VCaP (cell line): Measurements from ENCODE around the gene BNIP5.

Experiments used
- H3K27ac ChIP-seq: fragments of 450-650 bp; 2 replicates; pipeline ENCODE4 v1.5.1; 2017
- TF ChIP-seq, protein P1 (sequence below): fragments of 450-650 bp; conservative IDR thresholded peaks from 2 replicates; pipeline ENCODE4 v1.5.1; 2017; ENCODE audit warnings: mild to moderate bottlenecking, moderate library complexity

Gene BNIP5

DNA sequence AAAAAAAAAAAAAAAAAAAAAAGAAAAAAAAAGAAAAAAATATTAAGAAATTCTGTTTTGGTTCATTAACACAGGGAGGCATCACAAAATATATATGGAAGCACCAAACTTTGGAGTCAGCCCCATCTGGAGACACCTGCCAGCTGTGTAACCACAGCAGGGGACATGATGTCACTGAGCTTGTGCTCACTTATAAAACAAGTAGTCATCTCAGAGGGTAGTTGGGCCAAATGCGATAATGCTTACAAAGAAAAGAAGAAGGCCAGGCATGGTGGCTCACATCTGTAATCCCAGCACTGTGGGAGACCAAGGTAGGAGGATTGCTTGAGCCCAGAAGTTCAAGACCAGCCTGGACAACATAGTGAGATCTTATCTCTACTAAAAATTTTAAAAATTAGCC lies 1.1 kb upstream of the BNIP5 start:
- TF ChIP-seq, protein P1, sequence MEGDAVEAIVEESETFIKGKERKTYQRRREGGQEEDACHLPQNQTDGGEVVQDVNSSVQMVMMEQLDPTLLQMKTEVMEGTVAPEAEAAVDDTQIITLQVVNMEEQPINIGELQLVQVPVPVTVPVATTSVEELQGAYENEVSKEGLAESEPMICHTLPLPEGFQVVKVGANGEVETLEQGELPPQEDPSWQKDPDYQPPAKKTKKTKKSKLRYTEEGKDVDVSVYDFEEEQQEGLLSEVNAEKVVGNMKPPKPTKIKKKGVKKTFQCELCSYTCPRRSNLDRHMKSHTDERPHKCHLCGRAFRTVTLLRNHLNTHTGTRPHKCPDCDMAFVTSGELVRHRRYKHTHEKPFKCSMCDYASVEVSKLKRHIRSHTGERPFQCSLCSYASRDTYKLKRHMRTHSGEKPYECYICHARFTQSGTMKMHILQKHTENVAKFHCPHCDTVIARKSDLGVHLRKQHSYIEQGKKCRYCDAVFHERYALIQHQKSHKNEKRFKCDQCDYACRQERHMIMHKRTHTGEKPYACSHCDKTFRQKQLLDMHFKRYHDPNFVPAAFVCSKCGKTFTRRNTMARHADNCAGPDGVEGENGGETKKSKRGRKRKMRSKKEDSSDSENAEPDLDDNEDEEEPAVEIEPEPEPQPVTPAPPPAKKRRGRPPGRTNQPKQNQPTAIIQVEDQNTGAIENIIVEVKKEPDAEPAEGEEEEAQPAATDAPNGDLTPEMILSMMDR, result no peak
- no peak overlapping the region for H3K27ac ChIP-seq

DNA sequence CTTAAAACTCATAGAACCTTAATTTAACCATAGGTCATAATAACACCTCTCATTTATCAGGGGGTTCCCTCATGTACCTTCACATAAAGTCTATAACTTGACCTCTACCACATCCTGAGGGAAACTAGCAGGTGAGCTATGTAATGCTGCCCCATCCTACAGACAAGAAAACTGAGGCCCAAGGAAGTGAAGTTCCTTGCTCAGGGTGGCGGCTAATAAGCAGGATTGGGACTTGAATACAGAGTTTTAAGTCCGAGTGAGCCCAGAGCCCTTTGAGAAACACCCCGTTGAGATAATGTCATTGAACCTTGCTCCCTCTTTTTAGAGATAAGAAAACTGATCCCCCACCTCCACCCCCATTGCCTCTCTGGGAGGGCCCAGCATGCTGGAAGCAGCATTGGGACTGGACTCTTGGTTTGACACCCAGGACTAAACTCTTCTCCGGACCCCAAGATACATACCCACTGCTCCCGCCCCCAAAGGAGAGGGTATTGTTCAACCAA lies 429 bp downstream of the BNIP5 start:
- TF ChIP-seq, protein P1, result no peak
- peak overlapping the region; percentile 72; the same call in 1 of the 2 replicates for H3K27ac ChIP-seq

DNA sequence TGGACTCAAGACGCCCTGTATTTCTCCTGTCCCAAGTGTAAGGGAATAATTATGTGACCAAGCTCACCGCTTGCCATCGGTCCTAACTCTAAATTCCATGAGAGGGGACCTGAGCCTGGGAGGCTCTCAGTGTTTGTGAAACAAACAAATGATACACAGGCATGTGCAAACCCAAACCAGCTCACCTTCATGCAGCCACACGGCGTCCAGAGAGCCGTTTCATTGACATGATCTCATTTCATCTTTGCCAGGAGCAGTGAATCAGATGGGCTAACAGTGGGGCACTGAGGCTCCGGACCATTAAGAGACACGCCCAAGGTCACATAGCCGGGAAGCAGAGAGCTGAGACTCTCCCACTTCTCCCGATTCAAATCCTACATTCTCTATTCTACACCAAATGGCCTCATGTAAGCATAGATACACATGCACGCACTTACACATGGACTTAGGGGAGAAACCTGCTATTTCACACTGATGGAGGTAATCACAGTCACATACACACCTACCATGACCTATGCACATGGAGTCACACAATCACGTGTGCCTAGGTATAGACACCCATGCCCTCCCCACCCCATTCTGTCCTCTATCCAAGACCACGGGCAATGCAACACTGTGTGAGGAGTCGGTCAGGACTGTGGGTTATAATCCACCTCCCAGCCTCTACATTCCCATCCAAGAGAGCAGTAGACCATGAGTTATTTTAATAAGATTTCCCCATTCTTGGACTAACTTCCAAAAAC lies 1.1 kb downstream of the BNIP5 start:
- TF ChIP-seq, protein P1, result no peak
- H3K27ac ChIP-seq, result peak overlapping the region; percentile 72

DNA sequence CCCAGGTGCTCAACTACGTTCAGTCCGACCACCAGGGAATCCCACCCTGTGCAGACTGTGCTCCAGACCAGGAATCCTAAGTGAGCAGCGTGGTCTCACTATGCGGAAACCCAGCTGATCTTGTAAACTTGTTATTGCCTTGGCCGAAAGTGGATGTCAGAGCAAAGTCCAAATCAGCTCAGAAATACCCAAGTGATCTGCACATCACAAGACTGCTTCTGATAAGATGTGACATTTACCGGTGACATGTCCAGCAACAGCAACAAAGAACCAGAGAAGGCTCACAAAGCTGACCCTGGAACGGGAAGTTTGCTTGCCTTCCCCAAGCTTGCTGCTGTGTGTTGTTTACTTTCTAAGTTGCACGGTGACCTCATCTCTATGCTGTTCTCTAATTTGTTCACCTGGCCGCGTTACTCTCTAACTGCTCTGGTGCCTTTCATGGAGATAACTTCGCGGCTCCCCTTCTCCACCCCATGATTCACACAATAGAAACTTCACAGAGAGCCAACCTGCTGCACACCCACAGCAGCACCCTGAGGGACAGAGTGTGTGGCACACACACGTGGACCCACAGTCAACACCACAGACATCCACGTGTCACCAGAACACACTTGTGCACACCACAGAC lies 1.7 kb downstream of the BNIP5 start:
- TF ChIP-seq, protein P1, result no peak
- peak overlapping the region; percentile 72 for H3K27ac ChIP-seq

DNA sequence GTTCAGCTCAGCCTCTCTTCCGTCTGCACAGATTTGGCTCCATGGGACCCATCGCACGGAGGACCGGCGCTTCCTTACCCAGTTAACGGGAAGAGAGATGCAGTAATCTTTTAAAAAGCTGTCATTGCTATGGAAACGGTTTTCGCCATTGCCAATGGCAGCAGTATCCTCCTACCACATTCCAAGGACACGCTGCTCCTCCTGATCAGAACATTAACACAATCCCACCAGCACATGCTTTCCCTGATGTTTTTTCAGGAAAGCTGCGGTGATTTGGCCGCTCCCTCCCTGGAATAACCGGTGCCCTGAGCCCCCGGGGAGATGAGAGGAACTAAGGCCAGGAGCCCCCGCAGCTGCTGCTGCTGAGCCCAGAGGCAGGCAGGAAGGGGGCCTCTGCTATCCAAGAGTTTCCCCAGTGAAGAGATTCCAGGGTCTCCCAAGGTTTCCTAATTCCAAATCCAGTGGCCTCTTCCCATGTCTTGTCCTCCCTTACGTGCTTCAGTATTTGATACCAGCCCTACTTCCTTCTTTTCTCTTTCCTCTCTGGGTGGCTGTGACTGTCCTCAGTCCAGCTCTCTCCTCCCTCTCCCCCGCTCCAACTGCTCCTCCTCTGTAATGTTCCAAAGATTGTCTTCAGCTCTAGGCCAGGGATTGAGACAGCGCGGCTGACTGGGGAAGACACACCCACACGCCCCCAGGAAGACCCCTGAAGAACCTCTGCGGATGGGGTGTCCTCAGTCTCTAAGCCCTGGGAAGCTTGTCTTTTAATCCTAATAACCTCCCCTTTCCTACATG lies 2.6 kb downstream of the BNIP5 start:
- peak overlapping the region; percentile 72 for H3K27ac ChIP-seq
- TF ChIP-seq, protein P1, result no peak

DNA sequence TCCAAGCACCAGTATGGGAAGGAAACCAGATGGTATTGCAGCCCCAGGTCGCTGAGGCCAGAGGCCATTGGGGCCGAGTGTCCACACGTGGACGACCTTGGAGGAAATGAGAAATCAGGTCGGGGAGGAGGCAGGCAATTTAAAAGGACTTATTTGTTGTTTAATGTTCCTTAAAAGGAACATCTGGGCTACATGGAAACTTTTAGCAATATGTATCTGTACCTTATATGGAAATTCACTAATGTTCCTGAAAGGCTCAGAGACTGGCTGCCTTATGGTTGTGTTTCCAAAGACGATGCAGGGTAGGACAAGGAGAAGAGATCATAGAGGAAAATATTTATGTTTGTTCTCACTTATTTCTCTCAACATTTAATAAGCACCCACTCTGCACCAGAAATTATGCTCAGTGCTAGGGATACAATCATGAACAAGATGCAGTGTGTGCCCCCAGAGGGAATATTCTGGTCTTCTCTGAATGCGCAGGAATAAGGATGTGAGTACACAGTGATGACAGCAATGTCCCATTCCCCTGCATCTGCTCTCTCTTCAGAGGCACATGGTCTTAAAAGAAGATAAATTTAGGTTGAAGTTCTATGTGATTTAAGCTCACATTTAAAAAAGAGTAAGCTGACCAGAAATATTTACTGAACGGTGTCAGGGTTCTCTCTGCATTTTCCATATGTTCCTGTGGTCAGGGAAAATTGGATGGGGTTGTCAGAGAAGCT lies 3.4 kb downstream of the BNIP5 start:
- no peak overlapping the region for H3K27ac ChIP-seq
- TF ChIP-seq, protein P1, result no peak
